Measurements from ENCODE around the gene PRRC2C.

DNA sequence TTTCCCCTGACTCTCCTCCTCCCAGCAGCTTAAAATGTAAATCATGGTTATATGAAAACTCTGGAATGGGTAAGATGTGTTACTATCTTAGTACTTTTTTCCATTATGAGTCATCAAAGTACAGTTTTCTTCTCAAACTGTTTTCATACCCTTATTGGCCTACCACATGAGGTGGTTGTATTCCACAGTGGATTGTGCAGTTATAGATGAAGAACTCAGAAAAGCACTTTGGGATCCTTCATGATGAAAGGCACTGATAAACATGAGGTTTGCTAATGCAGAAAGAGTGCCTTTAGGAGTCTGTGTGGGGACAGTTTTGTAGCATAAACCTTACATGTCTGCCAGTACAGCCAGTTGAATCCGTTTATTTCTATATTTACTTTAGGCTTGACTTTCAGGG, 104.7 kb downstream of the PRRC2C start:
- TF ChIP-seq, protein P1, sequence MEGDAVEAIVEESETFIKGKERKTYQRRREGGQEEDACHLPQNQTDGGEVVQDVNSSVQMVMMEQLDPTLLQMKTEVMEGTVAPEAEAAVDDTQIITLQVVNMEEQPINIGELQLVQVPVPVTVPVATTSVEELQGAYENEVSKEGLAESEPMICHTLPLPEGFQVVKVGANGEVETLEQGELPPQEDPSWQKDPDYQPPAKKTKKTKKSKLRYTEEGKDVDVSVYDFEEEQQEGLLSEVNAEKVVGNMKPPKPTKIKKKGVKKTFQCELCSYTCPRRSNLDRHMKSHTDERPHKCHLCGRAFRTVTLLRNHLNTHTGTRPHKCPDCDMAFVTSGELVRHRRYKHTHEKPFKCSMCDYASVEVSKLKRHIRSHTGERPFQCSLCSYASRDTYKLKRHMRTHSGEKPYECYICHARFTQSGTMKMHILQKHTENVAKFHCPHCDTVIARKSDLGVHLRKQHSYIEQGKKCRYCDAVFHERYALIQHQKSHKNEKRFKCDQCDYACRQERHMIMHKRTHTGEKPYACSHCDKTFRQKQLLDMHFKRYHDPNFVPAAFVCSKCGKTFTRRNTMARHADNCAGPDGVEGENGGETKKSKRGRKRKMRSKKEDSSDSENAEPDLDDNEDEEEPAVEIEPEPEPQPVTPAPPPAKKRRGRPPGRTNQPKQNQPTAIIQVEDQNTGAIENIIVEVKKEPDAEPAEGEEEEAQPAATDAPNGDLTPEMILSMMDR (IDR thresholded peaks at IDR 0.05; ENCODE audit: low read depth, low read length, missing input control): no peak
- TF ChIP-seq, protein P2, sequence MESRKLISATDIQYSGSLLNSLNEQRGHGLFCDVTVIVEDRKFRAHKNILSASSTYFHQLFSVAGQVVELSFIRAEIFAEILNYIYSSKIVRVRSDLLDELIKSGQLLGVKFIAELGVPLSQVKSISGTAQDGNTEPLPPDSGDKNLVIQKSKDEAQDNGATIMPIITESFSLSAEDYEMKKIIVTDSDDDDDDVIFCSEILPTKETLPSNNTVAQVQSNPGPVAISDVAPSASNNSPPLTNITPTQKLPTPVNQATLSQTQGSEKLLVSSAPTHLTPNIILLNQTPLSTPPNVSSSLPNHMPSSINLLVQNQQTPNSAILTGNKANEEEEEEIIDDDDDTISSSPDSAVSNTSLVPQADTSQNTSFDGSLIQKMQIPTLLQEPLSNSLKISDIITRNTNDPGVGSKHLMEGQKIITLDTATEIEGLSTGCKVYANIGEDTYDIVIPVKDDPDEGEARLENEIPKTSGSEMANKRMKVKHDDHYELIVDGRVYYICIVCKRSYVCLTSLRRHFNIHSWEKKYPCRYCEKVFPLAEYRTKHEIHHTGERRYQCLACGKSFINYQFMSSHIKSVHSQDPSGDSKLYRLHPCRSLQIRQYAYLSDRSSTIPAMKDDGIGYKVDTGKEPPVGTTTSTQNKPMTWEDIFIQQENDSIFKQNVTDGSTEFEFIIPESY (IDR thresholded peaks at IDR 0.05): no peak
- TF ChIP-seq, protein P3, sequence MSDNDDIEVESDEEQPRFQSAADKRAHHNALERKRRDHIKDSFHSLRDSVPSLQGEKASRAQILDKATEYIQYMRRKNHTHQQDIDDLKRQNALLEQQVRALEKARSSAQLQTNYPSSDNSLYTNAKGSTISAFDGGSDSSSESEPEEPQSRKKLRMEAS (IDR thresholded peaks at IDR 0.05): no peak
- TF ChIP-seq TAF1 (conservative IDR thresholded peaks at IDR 0.05) (no peak), RXRA (IDR thresholded peaks at IDR 0.05) (no peak)

Measured in liver (tissue), 3 donors.